ENCODE results near the gene ADD1.
A peak's percentile ranks its signal among the peaks of the same experiment; 100 is the strongest.
"Not testable (repeated sequence)": the region's sequence is repeated elsewhere in the genome, so short reads cannot be mapped to it uniquely, and the experiment has no call there.

The ADD1 gene

GRCh38 chr4:2944586-2945526, 101.2 kb downstream of the ADD1 start:
- no peak for DNase-seq (ENCODE audit: low read depth)

GRCh38 chr4:2945619-2946604, 102.3 kb downstream of the ADD1 start:
- not testable (repeated sequence) for DNase-seq (ENCODE audit: low read depth)

GRCh38 chr4:2946812-2947600, 103.4 kb downstream of the ADD1 start:
- DNase-seq (ENCODE audit: low read depth), result no peak

- no peak for DNase-seq (ENCODE audit: low read depth)
Measured at GRCh38 chr4:2947926-2948325, 104.3 kb downstream of the ADD1 start.

- DNase-seq (ENCODE audit: low read depth), result peak; percentile 37
Measured at GRCh38 chr4:2948895-2949781, 105.5 kb downstream of the ADD1 start.

- no peak for DNase-seq (ENCODE audit: low read depth)
Measured at GRCh38 chr4:2949782-2950125, 106.1 kb downstream of the ADD1 start.

- DNase-seq (ENCODE audit: low read depth), result no peak
Measured at GRCh38 chr4:2950221-2950989, 106.8 kb downstream of the ADD1 start.

GRCh38 chr4:2953496-2953895, 109.9 kb downstream of the ADD1 start:
- DNase-seq (ENCODE audit: low read depth), result no peak

GRCh38 chr4:2954358-2955185, 110.9 kb downstream of the ADD1 start:
- DNase-seq (ENCODE audit: low read depth), result no peak

- not testable (repeated sequence) for DNase-seq (ENCODE audit: low read depth)
Measured at GRCh38 chr4:2955186-2956044, 111.8 kb downstream of the ADD1 start.

- peak; percentile 72 for DNase-seq (ENCODE audit: low read depth)
Measured at GRCh38 chr4:2958446-2958845, 114.8 kb downstream of the ADD1 start.

GRCh38 chr4:2960450-2960849, 116.8 kb downstream of the ADD1 start:
- not testable (repeated sequence) for DNase-seq (ENCODE audit: low read depth)

GRCh38 chr4:2961421-2961810, 117.8 kb downstream of the ADD1 start:
- DNase-seq (ENCODE audit: low read depth), result no peak

- DNase-seq (ENCODE audit: low read depth), result no peak
Measured at GRCh38 chr4:2961811-2962441, 118.3 kb downstream of the ADD1 start.

GRCh38 chr4:2962614-2963174, 119.0 kb downstream of the ADD1 start:
- peak; percentile 32 for DNase-seq (ENCODE audit: low read depth)

GRCh38 chr4:2963175-2963965, 119.7 kb downstream of the ADD1 start, which contains the start of the genes GRK4 and NOP14:
GRK4 (plus strand) TSS chr4:2963571; CDS start chr4:2964071, 500 bp downstream.
NOP14 (minus strand) TSS chr4:2963406; CDS start chr4:2963319, 87 bp downstream.
- peak; percentile 99 for DNase-seq (ENCODE audit: low read depth)
